ENCODE results near the gene CAMK1D. TPM values are rescaled to one million over a fixed set of nuclear protein-coding genes. Genes with fewer than 3 reads are reported as not detected.

CAMK1D gene
- total RNA-seq, 3 donors from 2014 or later (not counting 1 experiment from before 2014, with no cell fraction given), result 44.2 to 56.4 (median 49.7) TPM

DNA sequence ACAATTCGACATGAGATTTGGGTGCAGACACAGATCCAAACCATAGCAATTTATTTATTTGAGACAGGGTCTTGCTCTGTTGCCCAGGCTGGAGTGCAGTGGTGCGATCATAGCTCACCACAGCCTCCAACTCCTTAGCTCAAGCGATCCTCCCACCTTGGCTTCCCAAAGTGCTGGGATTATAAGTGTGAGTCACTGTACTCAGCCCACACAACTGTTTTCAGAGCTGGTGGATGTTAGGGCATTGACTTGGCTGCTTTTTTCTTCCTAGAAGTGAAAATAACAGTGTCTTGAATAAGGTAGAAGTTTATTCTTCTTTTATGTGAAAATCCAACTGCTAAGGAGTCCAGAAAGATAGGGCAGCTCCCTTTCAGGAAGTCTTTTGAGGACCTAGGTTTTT, 520.1 kb downstream of the CAMK1D start:
- Histone ChIP-seq H3K9me3 (ENCODE audit: control insufficient read depth, insufficient read depth, low read length) (no peaks in the 10 kb centered on the region), H3K4me3 (ENCODE audit: low read length) (no peak overlapping the region), H3K4me1 (ENCODE audit: control insufficient read depth, insufficient read depth, low read length) (no peaks in the 10 kb centered on the region), H3K27ac (ENCODE audit: low read length) (no peak overlapping the region), H3K36me3 (ENCODE audit: control insufficient read depth, insufficient read depth, low read length) (no peaks in the 10 kb centered on the region), H3K27me3 (ENCODE audit: control insufficient read depth, insufficient read depth, low read length) (no peaks in the 10 kb centered on the region)
- Mint-ChIP-seq H3K4me3 (no peak overlapping the region), H3K4me1 (no peaks in the 10 kb centered on the region), H3K36me3 (no peaks in the 10 kb centered on the region), H3K27me3 (ENCODE audit: low read depth in 2 of 2) (peaks cover 0 to 2% of the 10 kb centered on the region in 2 donors), H3K27ac (no peak overlapping the region), H3K9me3 (no peaks in the 10 kb centered on the region)
- TF ChIP-seq CTCF (IDR thresholded peaks at IDR 0.05), result no peak
- ATAC-seq (no peak), DNase-seq (no peak)
- WGBS (ENCODE audit: insufficient coverage), result 76% methylated on average over 2 of the region's 3 CpGs
- intact Hi-C loops (cut with micrococcal nuclease), result no loop called here

DNA sequence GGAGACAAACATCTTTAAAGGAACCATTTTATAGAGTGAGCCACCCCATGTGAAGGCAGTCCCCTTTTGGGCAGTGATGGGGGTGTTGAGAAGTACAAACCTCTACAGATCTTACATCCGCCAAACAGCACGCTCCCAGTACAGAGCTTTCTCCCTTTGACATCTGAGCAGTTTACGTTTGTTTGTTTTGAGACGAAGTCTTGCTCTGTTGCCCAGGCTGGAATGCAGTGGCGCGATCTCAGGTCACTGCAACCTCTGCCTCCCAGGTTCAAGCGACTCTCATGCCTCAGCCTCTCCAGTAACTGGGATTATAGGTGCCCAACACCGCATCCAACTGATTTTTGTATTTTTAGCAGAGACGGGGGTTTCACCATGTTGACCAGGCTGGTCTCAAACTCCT, 523.2 kb downstream of the CAMK1D start:
- no peak overlapping the region for H3K4me3 ChIP-seq (ENCODE audit: low read length)
- H3K27me3 ChIP-seq (ENCODE audit: control insufficient read depth, insufficient read depth, low read length), result no peaks in the 10 kb centered on the region
- no peaks in the 10 kb centered on the region for H3K4me1 ChIP-seq (ENCODE audit: control insufficient read depth, insufficient read depth, low read length)
- TF ChIP-seq CTCF (IDR thresholded peaks at IDR 0.05), result no peak
- Mint-ChIP-seq H3K4me3 (no peak overlapping the region), H3K27me3 (ENCODE audit: low read depth in 2 of 2) (peaks cover under 1 to 2% of the 10 kb centered on the region in 2 donors), H3K9me3 (no peaks in the 10 kb centered on the region), H3K36me3 (no peaks in the 10 kb centered on the region), H3K27ac (no peak overlapping the region), H3K4me1 (no peaks in the 10 kb centered on the region)
- H3K36me3 ChIP-seq (ENCODE audit: control insufficient read depth, insufficient read depth, low read length), result no peaks in the 10 kb centered on the region
- DNase-seq (no peak), ATAC-seq (no peak)
- no peak overlapping the region for H3K27ac ChIP-seq (ENCODE audit: low read length)
- H3K9me3 ChIP-seq (ENCODE audit: control insufficient read depth, insufficient read depth, low read length), result no peaks in the 10 kb centered on the region
- WGBS (ENCODE audit: insufficient coverage), result 93% methylated on average over 9 of the region's 9 CpGs
- intact Hi-C loops (cut with micrococcal nuclease), result no loop called here

GRCh38 chr10:12873172-12873571, 523.8 kb downstream of the CAMK1D start:
- no peak for TF ChIP-seq CTCF (IDR thresholded peaks at IDR 0.05)
- Histone ChIP-seq H3K27me3 (ENCODE audit: control insufficient read depth, insufficient read depth, low read length) (no peaks in the 10 kb centered on the region), H3K4me1 (ENCODE audit: control insufficient read depth, insufficient read depth, low read length) (no peaks in the 10 kb centered on the region), H3K27ac (ENCODE audit: low read length) (no peak overlapping the region), H3K4me3 (ENCODE audit: low read length) (no peak overlapping the region), H3K9me3 (ENCODE audit: control insufficient read depth, insufficient read depth, low read length) (no peaks in the 10 kb centered on the region), H3K36me3 (ENCODE audit: control insufficient read depth, insufficient read depth, low read length) (no peaks in the 10 kb centered on the region)
- no peak overlapping the region for H3K27ac Mint-ChIP-seq
- peaks cover 2 to 6% of the 10 kb centered on the region in 2 donors for H3K27me3 Mint-ChIP-seq (ENCODE audit: low read depth in 2 of 2)
- no peak overlapping the region for H3K4me3 Mint-ChIP-seq
- no peak for DNase-seq
- intact Hi-C loops (cut with micrococcal nuclease), result no loop called here
- no peaks in the 10 kb centered on the region for H3K36me3 Mint-ChIP-seq
- H3K9me3 Mint-ChIP-seq, result no peaks in the 10 kb centered on the region
- peak in 1 of 3 donors; percentile 15 for ATAC-seq
- no peaks in the 10 kb centered on the region for H3K4me1 Mint-ChIP-seq
- 84% methylated on average over 8 of the region's 8 CpGs for WGBS (ENCODE audit: insufficient coverage)

DNA sequence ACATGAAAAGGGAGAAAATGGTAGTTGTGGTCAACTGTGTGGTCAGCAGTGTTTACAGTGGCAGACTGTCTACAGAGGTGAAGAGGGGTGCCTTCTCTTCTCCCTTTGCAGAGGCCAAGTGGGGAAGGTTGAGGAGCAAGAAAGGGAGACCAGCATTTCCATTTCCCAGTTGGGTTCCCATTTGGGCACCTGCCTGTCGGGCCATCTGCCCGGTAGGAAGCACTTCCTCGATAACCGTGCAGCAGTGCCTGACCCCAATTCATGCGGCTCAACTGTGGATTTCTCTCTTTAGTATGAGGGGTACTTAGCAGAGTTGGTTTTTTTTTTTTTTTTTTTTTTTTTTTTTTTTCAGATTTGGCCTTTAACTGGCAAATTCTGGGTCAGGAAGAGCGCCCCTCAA, 525.2 kb downstream of the CAMK1D start:
- no peaks in the 10 kb centered on the region for H3K27me3 ChIP-seq (ENCODE audit: control insufficient read depth, insufficient read depth, low read length)
- ATAC-seq (no peak), DNase-seq (no peak)
- no peak overlapping the region for H3K4me3 ChIP-seq (ENCODE audit: low read length)
- no peak overlapping the region for H3K4me3 Mint-ChIP-seq
- no peaks in the 10 kb centered on the region for H3K36me3 ChIP-seq (ENCODE audit: control insufficient read depth, insufficient read depth, low read length)
- H3K9me3 ChIP-seq (ENCODE audit: control insufficient read depth, insufficient read depth, low read length), result no peaks in the 10 kb centered on the region
- H3K9me3 Mint-ChIP-seq, result no peaks in the 10 kb centered on the region
- no peak overlapping the region for H3K27ac ChIP-seq (ENCODE audit: low read length)
- no peaks in the 10 kb centered on the region for H3K4me1 Mint-ChIP-seq
- H3K27me3 Mint-ChIP-seq (ENCODE audit: low read depth in 2 of 2), result peaks cover 2 to 12% of the 10 kb centered on the region in 2 donors
- H3K4me1 ChIP-seq (ENCODE audit: control insufficient read depth, insufficient read depth, low read length), result no peaks in the 10 kb centered on the region
- intact Hi-C loops (cut with micrococcal nuclease), result no loop called here
- no peaks in the 10 kb centered on the region for H3K36me3 Mint-ChIP-seq
- no peak for TF ChIP-seq CTCF (IDR thresholded peaks at IDR 0.05)
- no peak overlapping the region for H3K27ac Mint-ChIP-seq
- WGBS (ENCODE audit: insufficient coverage), result 88% methylated on average over 6 of the region's 6 CpGs
